H7 (cell line): ENCODE measurements around the gene MMD. TPM values are rescaled to one million over a fixed set of nuclear protein-coding genes. Genes with fewer than 3 reads are reported as not detected.

Source experiments
- DNase-seq: peaks from one replicate; pipeline ENCODE4 v3.0.0; 2012
- H3K27me3 ChIP-seq: 2 replicates; pipeline ENCODE4 v1.6.0; 2011; ENCODE audit warnings: mild to moderate bottlenecking, low read length; ENCODE audit not compliant: control insufficient read depth, insufficient read depth
- H3K36me3 ChIP-seq: replicated peaks from 2 replicates; pipeline ENCODE4 v1.5.1; 2011; ENCODE audit warnings: low read length; ENCODE audit not compliant: control insufficient read depth, insufficient read depth
- H3K4me3 ChIP-seq: 2 replicates; pipeline ENCODE4 v1.5.1; 2011; ENCODE audit warnings: low read depth, mild to moderate bottlenecking, control low read depth, low read length, moderate library complexity; ENCODE audit not compliant: insufficient read depth
- total RNA-seq: library from RNA; depleted of rRNA; stranded (reverse); fragments of >200 nt; shearing (Covaris generic); gene quantifications from 2 replicates; pipeline ENCODE4 v1.2.3, GENCODE V29; 2014

Gene MMD
- total RNA-seq, 1 experiment from 2014 or later: 57.0 TPM

DNA sequence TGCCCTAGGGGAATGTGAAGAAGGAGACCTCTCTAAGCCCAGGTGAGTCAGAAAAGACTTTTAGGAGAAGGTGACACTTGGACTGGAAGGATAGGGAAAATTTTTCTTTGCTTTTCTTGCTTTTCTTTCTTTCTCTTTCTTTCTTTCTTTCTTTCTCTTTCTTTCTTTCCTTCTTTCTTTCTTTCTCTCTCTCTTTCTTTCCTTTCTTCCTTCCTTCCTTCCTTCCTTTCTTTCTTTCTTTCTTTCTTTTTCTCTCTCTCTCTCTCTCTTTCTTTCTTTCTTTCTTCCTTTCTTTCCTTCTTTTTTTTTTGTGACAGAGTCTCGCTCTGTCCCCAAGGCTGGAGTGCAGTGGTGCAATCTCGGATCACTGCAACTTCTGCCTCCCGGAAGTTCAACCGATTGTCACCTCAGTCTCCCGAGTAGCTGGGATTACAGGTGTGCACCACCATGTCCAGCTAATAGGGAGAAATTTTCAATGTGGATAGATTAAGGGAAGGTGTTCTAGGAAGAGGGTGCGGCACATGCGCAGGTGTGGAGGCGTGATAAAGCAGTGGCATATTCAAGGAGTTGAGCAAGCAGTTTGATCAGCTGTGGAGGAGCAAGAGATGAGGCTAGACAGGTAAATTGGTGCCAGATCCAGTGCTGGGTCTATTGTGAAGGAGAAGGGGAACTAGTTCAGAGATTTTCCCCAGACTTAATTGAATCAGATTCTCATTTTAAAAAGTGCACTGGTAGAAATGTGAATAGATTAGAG lies 40.4 kb downstream of the MMD start:
- DNase-seq: no peak
- no peak overlapping the region for H3K4me3 ChIP-seq

GRCh38 chr17:55377671-55378275 lies 43.9 kb downstream of the MMD start:
- DNase-seq: no peak
- Histone ChIP-seq H3K4me3 (no peak overlapping the region), H3K27me3 (no peaks in the 10 kb centered on the region), H3K36me3 (no peaks in the 10 kb centered on the region)

More for the DNA sequence above, 40.4 kb downstream of the MMD start:
- no peaks in the 10 kb centered on the region for H3K27me3 ChIP-seq
- H3K36me3 ChIP-seq: no peaks in the 10 kb centered on the region

DNA sequence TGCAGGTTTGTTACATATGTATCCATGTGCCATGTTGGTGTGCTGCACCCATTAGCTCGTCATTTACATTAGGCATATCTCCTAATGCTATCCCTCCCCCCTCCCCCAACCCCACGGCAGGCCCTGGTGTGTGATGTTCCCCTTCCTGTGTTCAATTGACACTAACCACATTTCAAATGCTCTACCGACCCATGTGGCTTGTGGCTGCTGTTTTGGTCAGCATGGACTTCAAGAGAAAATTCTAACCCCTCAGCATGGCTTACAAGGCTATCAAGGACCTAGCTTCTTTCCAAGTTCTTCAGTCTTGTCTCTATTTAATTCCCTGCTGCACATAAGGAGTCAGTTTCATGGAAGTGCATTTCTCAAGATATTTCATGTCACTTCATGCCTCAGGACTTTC lies 52.9 kb downstream of the MMD start:
- no peaks in the 10 kb centered on the region for H3K27me3 ChIP-seq
- H3K4me3 ChIP-seq: no peak overlapping the region
- no peaks in the 10 kb centered on the region for H3K36me3 ChIP-seq
- no peak for DNase-seq

DNA sequence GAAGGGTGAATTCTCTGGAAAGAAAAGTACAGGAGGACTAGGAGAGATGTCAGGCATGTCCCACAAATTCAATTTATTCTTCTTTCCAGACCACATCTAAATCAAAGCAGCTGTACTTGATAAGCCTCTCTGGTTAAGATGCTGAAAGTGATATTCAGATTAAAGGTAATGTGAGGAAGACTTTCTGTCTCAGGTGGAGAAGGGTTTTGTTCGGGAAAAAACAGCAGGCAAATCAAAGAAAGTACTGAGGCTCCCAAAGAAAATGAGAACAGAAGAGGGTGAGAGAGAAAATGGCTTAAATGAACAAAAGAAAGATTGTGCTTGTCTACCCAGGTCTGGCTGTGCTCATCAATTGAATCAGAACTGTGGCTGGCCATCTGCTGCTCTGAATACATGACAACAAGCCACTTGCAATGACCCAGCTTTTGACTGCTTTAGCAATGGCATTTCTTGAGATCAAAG lies 55.6 kb downstream of the MMD start:
- H3K36me3 ChIP-seq: no peaks in the 10 kb centered on the region
- no peak overlapping the region for H3K4me3 ChIP-seq
- DNase-seq: no peak
- H3K27me3 ChIP-seq: no peaks in the 10 kb centered on the region

DNA sequence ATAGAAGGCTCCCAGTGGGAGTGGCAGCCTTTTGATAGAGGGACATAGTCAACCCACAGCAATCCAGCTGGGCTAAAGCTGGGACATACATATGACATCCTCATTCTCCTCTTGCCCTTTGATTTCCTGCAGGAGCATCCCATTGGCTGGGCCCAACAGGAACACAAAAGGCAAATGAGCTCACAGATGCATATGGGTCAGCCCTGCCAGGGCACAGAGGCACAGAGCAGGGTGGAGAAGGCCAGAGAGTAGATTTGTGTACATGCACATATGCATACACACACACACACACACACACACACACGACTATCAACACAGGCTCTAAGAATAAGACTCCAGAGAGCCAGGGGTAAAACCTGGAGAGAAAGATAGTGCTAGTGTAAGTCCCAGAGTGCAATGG lies 58.6 kb downstream of the MMD start:
- Histone ChIP-seq H3K4me3 (no peak overlapping the region), H3K27me3 (no peaks in the 10 kb centered on the region), H3K36me3 (no peaks in the 10 kb centered on the region)
- no peak for DNase-seq

DNA sequence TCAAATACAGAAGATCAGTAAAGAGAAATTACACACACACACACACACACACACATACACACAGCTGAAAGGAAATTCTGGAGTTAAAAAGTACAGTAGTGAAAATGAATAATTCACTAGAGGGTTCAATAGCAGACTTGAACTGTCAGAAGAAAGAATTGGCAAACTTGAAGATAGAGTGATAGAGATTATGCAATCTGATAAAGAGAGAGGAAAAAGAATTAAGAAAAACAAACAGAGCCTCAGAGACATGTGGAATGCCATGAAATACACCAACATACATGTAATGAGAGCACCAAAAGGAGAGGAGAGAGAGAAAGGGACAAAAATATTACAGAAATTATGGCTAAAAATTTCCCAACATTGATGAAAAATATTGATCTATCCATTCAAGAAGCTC lies 60.7 kb downstream of the MMD start:
- no peaks in the 10 kb centered on the region for H3K27me3 ChIP-seq

DNA sequence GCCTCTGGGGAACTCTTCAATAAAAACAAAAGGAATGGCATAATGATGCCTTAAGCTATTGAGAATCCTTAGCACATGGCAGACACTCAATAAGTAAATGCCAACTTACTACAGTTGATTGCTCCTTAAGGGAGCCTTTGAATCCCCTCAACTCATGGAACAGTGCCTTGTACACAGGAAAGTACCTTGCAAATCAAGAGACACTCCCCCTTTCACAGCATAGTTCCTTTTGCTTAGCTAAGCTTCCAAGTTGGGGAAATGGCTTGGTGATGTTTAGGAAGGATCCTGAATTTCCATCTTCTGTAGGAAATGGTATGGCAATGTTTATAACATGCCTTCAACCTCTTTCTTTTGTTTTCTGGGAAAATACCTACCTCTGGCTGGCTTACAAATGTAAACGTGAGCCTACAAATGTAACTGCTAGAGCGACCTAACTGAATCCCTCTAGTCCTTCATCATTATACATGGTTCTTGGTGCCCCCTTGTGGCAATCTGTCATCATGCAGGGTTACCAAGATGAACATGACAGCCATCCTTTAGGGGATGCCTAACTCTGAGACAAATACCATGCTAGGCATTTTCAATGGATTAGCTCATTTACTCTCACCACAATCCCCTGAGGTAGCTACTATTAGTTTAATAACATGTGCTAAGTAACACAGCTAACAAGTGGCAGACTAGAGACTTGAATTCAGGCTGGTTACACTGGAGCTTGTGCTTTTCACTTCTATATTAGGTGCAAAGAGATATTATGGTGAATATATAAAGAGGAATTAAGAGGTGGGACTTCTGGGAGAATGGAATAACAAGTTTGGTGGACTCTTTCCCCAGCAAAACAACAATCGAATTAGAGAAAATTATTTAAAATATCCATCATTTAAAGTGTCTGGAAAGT lies 65.0 kb downstream of the MMD start:
- DNase-seq: peak; percentile 72
- Histone ChIP-seq H3K36me3 (no peaks in the 10 kb centered on the region), H3K4me3 (no peak overlapping the region), H3K27me3 (no peaks in the 10 kb centered on the region)

More for the DNA sequence above, 60.7 kb downstream of the MMD start:
- DNase-seq: no peak
- H3K4me3 ChIP-seq: no peak overlapping the region
- no peaks in the 10 kb centered on the region for H3K36me3 ChIP-seq

DNA sequence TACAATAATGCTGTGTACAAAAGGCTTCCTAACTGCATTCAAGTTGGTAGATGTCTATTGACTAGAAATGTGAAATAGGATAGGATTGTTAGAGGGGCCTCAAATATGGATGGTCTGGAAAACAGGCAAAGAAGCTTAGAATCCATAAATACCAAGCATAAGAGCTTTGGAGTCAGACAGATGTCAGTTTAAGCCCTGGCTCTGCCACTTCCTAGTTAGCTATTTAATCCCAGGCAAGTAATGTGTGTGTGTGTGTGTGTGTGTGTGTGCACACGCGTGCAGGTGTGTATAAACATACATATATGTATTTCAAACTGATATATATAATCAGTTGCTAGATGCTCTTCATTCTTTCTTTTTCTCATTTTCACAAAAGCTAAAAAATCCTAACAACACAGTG lies 66.7 kb downstream of the MMD start:
- H3K4me3 ChIP-seq: no peak overlapping the region
- no peak for DNase-seq
- H3K36me3 ChIP-seq: no peaks in the 10 kb centered on the region
- H3K27me3 ChIP-seq: no peaks in the 10 kb centered on the region

DNA sequence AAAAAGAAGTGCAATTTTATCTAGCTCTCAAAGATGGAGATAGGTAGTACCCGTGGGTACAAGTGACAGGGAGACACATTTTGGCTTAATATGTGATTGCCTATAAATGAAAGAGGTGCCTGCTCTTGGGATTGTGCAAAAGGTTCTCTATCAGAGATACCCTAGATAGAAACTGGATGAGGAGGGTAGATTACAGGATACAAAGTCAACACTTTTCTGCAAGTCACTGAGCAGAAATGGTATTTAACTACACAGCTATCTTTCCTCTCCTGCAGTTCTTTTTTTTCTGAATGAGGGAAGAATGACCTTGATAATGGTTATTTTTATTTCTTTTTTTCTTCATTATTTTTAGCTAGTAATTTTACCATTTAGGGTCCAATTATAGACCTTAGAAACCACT lies 67.6 kb downstream of the MMD start:
- no peak overlapping the region for H3K4me3 ChIP-seq
- DNase-seq: no peak
- no peaks in the 10 kb centered on the region for H3K36me3 ChIP-seq
- no peaks in the 10 kb centered on the region for H3K27me3 ChIP-seq

DNA sequence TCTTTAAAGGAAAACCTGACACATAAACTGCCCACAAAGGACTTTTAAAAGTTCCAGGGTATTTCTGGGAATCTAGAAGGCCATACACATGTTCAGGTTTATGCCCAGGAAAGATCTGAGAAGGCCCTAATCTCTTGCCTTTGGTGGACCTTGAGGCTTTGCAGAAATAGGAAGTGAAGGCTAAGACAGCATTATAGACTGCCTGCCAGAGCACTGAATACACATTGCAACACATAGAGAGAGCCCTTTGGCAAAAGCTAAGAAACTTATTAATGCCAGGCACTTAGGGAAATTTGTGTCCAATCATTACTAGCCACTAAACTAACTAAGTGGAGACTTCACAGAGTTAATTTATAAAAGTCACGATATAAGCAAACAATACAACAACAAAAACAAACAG lies 70.4 kb downstream of the MMD start:
- no peaks in the 10 kb centered on the region for H3K27me3 ChIP-seq
- H3K4me3 ChIP-seq: no peak overlapping the region
- DNase-seq: no peak
- no peaks in the 10 kb centered on the region for H3K36me3 ChIP-seq

DNA sequence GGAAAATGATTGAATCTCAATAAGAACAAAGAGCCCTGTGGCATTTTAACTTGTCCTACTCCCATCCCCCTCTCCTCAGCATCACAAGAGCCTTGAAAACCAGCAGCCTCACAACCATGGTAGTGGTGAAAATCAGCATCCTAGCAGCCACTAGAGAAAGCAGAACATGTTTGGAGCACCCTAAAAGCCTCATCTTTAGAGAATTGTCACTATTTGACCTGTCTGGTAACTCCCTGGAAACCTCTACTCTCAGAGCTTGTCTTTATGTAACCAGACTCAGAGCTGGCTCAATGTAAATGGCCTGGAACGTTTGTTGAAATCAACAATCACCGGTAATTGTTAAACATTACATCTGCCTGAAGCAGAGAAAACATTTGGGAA lies 70.8 kb downstream of the MMD start:
- Histone ChIP-seq H3K36me3 (no peaks in the 10 kb centered on the region), H3K27me3 (no peaks in the 10 kb centered on the region), H3K4me3 (no peak overlapping the region)
- DNase-seq: peak; percentile 17

- peak; percentile 32 for DNase-seq
- H3K27me3 ChIP-seq: no peaks in the 10 kb centered on the region
- no peak overlapping the region for H3K4me3 ChIP-seq
- no peaks in the 10 kb centered on the region for H3K36me3 ChIP-seq
These were observed 72.8 kb downstream of the MMD start for GRCh38 chr17:55348749-55349354.

DNA sequence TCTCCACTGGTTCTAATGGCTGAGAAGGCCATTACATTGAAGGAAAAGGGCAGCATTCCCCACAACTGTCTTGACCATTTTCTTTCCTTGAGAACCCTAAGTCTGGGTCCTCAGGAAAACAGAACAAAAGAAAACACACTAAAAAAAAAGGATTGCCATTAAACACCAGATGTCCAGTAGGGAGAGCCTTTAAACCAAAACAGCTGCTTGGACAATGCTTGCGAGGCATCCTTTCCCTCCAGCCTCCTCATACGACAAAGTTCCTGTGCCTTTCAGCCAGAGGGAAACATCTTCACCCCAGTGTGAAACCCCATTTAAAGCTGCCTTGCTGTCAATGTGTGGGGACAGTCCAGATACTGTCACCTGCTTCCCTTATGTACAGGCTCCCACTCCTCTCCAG lies 74.3 kb downstream of the MMD start:
- Histone ChIP-seq H3K4me3 (no peak overlapping the region), H3K27me3 (no peaks in the 10 kb centered on the region), H3K36me3 (no peaks in the 10 kb centered on the region)
- no peak for DNase-seq

GRCh38 chr17:55346658-55347057 lies 75.0 kb downstream of the MMD start:
- no peak for DNase-seq
- Histone ChIP-seq H3K36me3 (no peaks in the 10 kb centered on the region), H3K27me3 (no peaks in the 10 kb centered on the region), H3K4me3 (no peak overlapping the region)
